Fibroblast of the aortic adventitia (primary cell): ENCODE data around the gene NACC2. TPM values are rescaled to one million over a fixed set of nuclear protein-coding genes. Genes with fewer than 3 reads are reported as not detected.

ENCODE experiments used
- DNase-seq: peaks from one replicate; pipeline ENCODE4 v3.0.0-alpha.2; 2010; ENCODE audit warnings: low read depth
- H3K4me3 ChIP-seq: 2 replicates; pipeline ENCODE4 v1.5.1; 2011; ENCODE audit warnings: low read depth, mild to moderate bottlenecking, control low read depth, low read length, moderate library complexity
- total RNA-seq: library from RNA; depleted of rRNA; stranded (reverse); fragments of >200 nt; gene quantifications from 2 replicates; pipeline ENCODE4 v1.2.3, GENCODE V29; 2012; ENCODE audit warnings: low replicate concordance
- TF ChIP-seq, protein P1 (sequence below): IDR thresholded peaks from 2 replicates; pipeline ENCODE4 v1.5.1; 2011; ENCODE audit warnings: mild to moderate bottlenecking, low read length, control low read depth, inconsistent platforms; ENCODE audit not compliant: insufficient read depth

Gene NACC2
- total RNA-seq, 1 donor: 17.4 TPM

GRCh38 chr9:136088939-136089696 is 6.0 kb downstream of the NACC2 start:
- DNase-seq: no peak
- H3K4me3 ChIP-seq: no peak overlapping the region
- TF ChIP-seq, protein P1, sequence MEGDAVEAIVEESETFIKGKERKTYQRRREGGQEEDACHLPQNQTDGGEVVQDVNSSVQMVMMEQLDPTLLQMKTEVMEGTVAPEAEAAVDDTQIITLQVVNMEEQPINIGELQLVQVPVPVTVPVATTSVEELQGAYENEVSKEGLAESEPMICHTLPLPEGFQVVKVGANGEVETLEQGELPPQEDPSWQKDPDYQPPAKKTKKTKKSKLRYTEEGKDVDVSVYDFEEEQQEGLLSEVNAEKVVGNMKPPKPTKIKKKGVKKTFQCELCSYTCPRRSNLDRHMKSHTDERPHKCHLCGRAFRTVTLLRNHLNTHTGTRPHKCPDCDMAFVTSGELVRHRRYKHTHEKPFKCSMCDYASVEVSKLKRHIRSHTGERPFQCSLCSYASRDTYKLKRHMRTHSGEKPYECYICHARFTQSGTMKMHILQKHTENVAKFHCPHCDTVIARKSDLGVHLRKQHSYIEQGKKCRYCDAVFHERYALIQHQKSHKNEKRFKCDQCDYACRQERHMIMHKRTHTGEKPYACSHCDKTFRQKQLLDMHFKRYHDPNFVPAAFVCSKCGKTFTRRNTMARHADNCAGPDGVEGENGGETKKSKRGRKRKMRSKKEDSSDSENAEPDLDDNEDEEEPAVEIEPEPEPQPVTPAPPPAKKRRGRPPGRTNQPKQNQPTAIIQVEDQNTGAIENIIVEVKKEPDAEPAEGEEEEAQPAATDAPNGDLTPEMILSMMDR: no peak

GRCh38 chr9:136088481-136088938 is 6.6 kb downstream of the NACC2 start:
- TF ChIP-seq, protein P1: no peak
- H3K4me3 ChIP-seq: no peak overlapping the region
- no peak for DNase-seq

DNA sequence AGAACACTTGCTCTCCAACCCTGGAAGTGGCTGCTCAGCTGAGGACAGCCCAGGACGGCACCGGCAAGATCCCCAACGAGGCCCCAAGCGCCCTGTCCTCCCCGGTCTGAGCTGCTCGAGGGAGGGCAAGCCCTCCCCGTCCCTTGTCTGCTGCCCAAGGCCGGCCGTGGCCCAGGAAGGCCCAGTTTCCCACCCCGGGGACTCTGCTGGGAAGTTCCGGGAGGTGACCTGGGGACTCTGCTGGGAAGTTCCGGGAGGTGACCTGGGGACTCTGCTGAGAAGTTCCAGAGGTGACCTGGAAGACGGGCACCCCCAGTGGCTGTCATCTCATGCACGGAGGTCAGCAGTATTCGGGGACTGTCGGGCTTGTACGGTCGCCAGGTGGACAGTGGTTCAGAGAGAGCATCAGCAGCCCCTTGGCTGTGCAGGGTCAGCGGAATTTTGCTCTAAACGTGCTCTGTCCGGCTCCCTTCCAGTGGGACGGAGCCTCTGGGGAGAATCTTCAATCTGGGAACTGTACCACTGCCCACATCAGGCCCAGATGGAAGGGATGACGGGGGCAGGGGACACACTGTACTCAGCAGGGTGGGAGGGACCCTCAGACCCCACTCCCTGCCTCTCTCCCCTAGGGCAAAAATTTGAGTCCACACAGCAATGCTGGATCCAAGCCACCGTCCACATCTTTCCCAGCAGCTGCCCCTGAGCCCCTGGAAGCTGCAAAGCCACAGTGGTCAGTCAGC is 7.2 kb downstream of the NACC2 start:
- TF ChIP-seq, protein P1: no peak
- DNase-seq: no peak
- H3K4me3 ChIP-seq: no peak overlapping the region

DNA sequence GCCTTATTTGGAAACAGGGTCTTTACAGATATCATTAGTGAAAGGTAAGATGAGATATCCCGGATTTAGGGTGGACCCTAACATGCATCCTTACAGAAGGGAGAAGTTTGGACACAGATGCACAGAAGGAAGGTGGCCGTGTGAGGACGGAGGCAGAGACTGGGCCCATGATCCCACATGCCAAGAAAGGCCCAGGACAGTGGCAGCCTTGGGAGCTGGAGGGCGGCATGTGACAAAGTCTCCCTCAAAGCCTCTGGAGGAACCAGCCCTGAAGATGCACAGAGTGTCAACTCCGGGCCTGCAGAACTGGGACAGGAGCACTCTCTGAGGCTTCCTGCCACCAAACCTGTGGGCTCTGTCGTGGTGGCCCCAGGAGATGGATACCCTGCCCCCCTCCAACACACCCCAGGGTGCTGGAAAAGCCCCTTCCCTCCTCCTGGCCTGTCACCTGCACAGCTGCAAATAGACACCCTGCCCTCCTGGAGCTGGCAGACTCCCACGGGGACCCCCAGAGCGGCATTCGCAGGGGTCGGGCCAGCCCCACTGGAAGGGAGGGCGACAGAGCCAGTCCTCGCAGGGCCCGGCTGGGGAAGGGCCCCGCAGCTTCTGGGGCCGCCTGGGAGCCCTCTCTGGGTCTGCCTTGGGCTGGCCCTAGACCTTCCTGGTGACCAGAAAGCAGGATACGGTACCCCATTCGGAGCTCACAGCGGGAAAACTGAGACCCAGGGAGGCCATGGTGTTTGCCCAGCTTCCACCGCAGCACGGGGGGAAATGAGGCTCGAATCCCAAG is 7.9 kb downstream of the NACC2 start:
- H3K4me3 ChIP-seq: no peak overlapping the region
- TF ChIP-seq, protein P1: no peak
- no peak for DNase-seq

GRCh38 chr9:136086213-136086881 is 8.7 kb downstream of the NACC2 start:
- H3K4me3 ChIP-seq: no peak overlapping the region
- no peak for DNase-seq
- TF ChIP-seq, protein P1: no peak

- TF ChIP-seq, protein P1: no peak
- DNase-seq: no peak
- no peak overlapping the region for H3K4me3 ChIP-seq
Measured at GRCh38 chr9:136085815-136086212, 9.3 kb downstream of the NACC2 start.
